Esophagus muscularis mucosa (tissue), 4 donors: Measurements from ENCODE around the gene G6PD. TPM values are rescaled to one million over a fixed set of nuclear protein-coding genes. Genes with fewer than 3 reads are reported as not detected.

ENCODE experiments used
- DNase-seq: peaks from one replicate; pipeline ENCODE4 v3.0.0-alpha.2; 2017; ENCODE audit errors: extremely low spot score
- H3K27ac ChIP-seq, 4 donors: fragments of 200-600 bp; sonication (generic); replicated peaks in 1 of 4; 1 replicate in 3 of 4; 2 replicates in 1 of 4; pipeline ENCODE4 v1.5.1; 2016 to 2019; ENCODE audit warnings: mild to moderate bottlenecking in 1 of 4
- H3K27me3 ChIP-seq, 4 donors: fragments of 200-600 bp; sonication (generic); one replicate each; pipeline versions ENCODE4 v1.5.1 to v1.6.0; 2016 to 2019
- H3K36me3 ChIP-seq, 4 donors: fragments of 200-600 bp; sonication (generic); one replicate each; pipeline ENCODE4 v1.5.1; 2016 to 2019
- H3K4me1 ChIP-seq, 4 donors: fragments of 200-600 bp; sonication (generic); one replicate each; pipeline ENCODE4 v1.5.1; 2016 to 2019
- H3K4me3 ChIP-seq, 4 donors: fragments of 200-600 bp; sonication (generic); 1 replicate in 2 of 4; 2 replicates in 2 of 4; pipeline ENCODE4 v1.5.1; 2016 to 2019; ENCODE audit warnings: mild to moderate bottlenecking in 4 of 4, moderate library complexity in 1 of 4
- H3K9me3 ChIP-seq, 4 donors: fragments of 200-600 bp; sonication (generic); 1 replicate in 3 of 4; 2 replicates in 1 of 4; pipeline ENCODE4 v1.5.1; 2016 to 2019
- CTCF ChIP-seq, 3 experiments: fragments of 200-600 bp in 2 of 3; fragments of 450-650 bp in 1 of 3; sonication (generic) in 2 of 3; IDR thresholded peaks; one replicate each; pipeline ENCODE4 v1.5.1; 2017 to 2019; ENCODE audit warnings: antibody characterized with exemption in 3 of 3, mild to moderate bottlenecking in 2 of 3, moderate library complexity in 1 of 3
- EP300 ChIP-seq: sonication (generic); formaldehyde crosslinking; IDR thresholded peaks from one replicate; pipeline ENCODE4 v1.6.1; 2017; ENCODE audit warnings: antibody characterized with exemption
- POLR2A ChIP-seq: fragments of 450-650 bp; IDR thresholded peaks from one replicate; pipeline ENCODE4 v1.6.1; 2017; ENCODE audit warnings: antibody characterized with exemption, moderate library complexity, mild to moderate bottlenecking, low read depth
- POLR2AphosphoS5 ChIP-seq, 2 donors: sonication (generic); formaldehyde crosslinking; IDR thresholded peaks; one replicate each; pipeline ENCODE4 v1.6.1; 2017; ENCODE audit warnings: antibody characterized with exemption in 2 of 2
- WGBS: methylation state at CpG from one replicate; pipeline ENCODE4 v1.1.5; 2018; 5-methylcytosine and 5-hydroxymethylcytosine counted together
- intact Hi-C: fragments of 100-400 bp; cut with DNase I; formaldehyde crosslinking; loops from one replicate; pipeline ENCODE4 v1.15.1; 2023
- total RNA-seq, 4 donors: library from RNA; depleted of rRNA; stranded (reverse); fragments of >200 nt; gene quantifications; one replicate each; pipeline versions ENCODE4 v1.1.0 to v1.2.1, GENCODE V29; 2016

Gene G6PD
- total RNA-seq, 4 donors from 2014 or later: 22.0 to 43.8 (median 27.3) TPM

GRCh38 chrX:154515090-154515965 lies 31.3 kb downstream of the G6PD start:
- Histone ChIP-seq H3K36me3 (peaks cover 0 to 6% (median 0%) of the 10 kb centered on the region in 4 donors), H3K27ac (peak overlapping the region; percentile 80 to 91 (median 90)), H3K4me3 (peak overlapping the region; percentile 66 to 79 (median 66)), H3K4me1 (peaks cover 17 to 32% (median 25%) of the 10 kb centered on the region in 4 donors), H3K27me3 (no peaks in the 10 kb centered on the region), H3K9me3 (no peaks in the 10 kb centered on the region)
- intact Hi-C loops: no loop called here
- TF ChIP-seq EP300 (no peak), POLR2A (no peak), CTCF (IDR thresholded peaks at IDR 0.05) (no peak), POLR2AphosphoS5 (IDR thresholded peaks at IDR 0.05) (no peak)
- DNase-seq: no peak
- 72% methylated on average over 13 of the region's 34 CpGs for WGBS

- DNase-seq: no peak
- WGBS: 84% methylated on average over 2 of the region's 2 CpGs
- H3K4me1 ChIP-seq: peaks cover 17 to 32% (median 25%) of the 10 kb centered on the region in 4 donors
- H3K36me3 ChIP-seq: peaks cover 0 to 15% (median under 1%) of the 10 kb centered on the region in 4 donors
- peaks cover 0 to 4% (median 0%) of the 10 kb centered on the region in 4 donors for H3K9me3 ChIP-seq
- intact Hi-C loops: no loop called here
- no peak overlapping the region for H3K4me3 ChIP-seq
- H3K27me3 ChIP-seq: no peaks in the 10 kb centered on the region
- TF ChIP-seq CTCF (IDR thresholded peaks at IDR 0.05) (no peak), EP300 (no peak), POLR2AphosphoS5 (IDR thresholded peaks at IDR 0.05) (no peak), POLR2A (no peak)
- no peak overlapping the region for H3K27ac ChIP-seq
Measured at GRCh38 chrX:154513716-154514115, 32.9 kb downstream of the G6PD start.

GRCh38 chrX:154512879-154513553 lies 33.6 kb downstream of the G6PD start:
- Histone ChIP-seq H3K27me3 (no peaks in the 10 kb centered on the region), H3K4me3 (no peak overlapping the region), H3K27ac (no peak overlapping the region), H3K4me1 (peaks cover 16 to 29% (median 22%) of the 10 kb centered on the region in 4 donors), H3K36me3 (peaks cover 0 to 22% (median 5%) of the 10 kb centered on the region in 4 donors), H3K9me3 (peaks cover 0 to 4% (median 0%) of the 10 kb centered on the region in 4 donors)
- TF ChIP-seq EP300: no peak
- TF ChIP-seq POLR2AphosphoS5 (IDR thresholded peaks at IDR 0.05): no peak
- no peak for TF ChIP-seq POLR2A
- no peak for TF ChIP-seq CTCF (IDR thresholded peaks at IDR 0.05)
- no peak for DNase-seq
- intact Hi-C loops: no loop called here
- 79% methylated on average over 16 of the region's 16 CpGs for WGBS

GRCh38 chrX:154511761-154512160 lies 34.9 kb downstream of the G6PD start:
- H3K9me3 ChIP-seq: peaks cover 0 to 4% (median 0%) of the 10 kb centered on the region in 4 donors
- TF ChIP-seq POLR2A: no peak
- TF ChIP-seq POLR2AphosphoS5 (IDR thresholded peaks at IDR 0.05): no peak
- TF ChIP-seq CTCF (IDR thresholded peaks at IDR 0.05): no peak
- intact Hi-C loops: no loop called here
- H3K4me1 ChIP-seq: peaks cover 4 to 17% (median 10%) of the 10 kb centered on the region in 4 donors
- DNase-seq: no peak
- 77% methylated on average over 12 of the region's 12 CpGs for WGBS
- no peak overlapping the region for H3K4me3 ChIP-seq
- H3K27me3 ChIP-seq: no peaks in the 10 kb centered on the region
- peaks cover 0 to 34% (median 15%) of the 10 kb centered on the region in 4 donors for H3K36me3 ChIP-seq
- H3K27ac ChIP-seq: no peak overlapping the region
